ENCODE results near the gene SCAMP2. TPM values are rescaled to one million over a fixed set of nuclear protein-coding genes. Genes with fewer than 3 reads are reported as not detected.

SCAMP2 gene
- polyA plus RNA-seq, 1 donor from 2014 or later: 4.5 TPM

GRCh38 chr15:74808840-74809229 lies 64.3 kb downstream of the SCAMP2 start:
- Histone ChIP-seq H3K9me2 (ENCODE audit: insufficient read depth, low read length) (no peaks in the 10 kb centered on the region), H3K4me3 (ENCODE audit: low read length) (no peak overlapping the region), H3K79me2 (replicated peaks; ENCODE audit: insufficient read depth, low read length) (no peaks in the 10 kb centered on the region), H3K36me3 (ENCODE audit: insufficient read depth, low read length) (no peaks in the 10 kb centered on the region), H4K20me1 (ENCODE audit: insufficient read depth) (no peaks in the 10 kb centered on the region), H2AFZ (ENCODE audit: low read depth, low read length) (no peak overlapping the region), H3F3A (ENCODE audit: insufficient read depth, low read length, poor library complexity, severe bottlenecking) (no peaks in the 10 kb centered on the region), H3K27me3 (ENCODE audit: insufficient read depth, low read depth, low read length) (no peaks in the 10 kb centered on the region), H3K9me3 (ENCODE audit: low read length) (no peaks in the 10 kb centered on the region), H3K4me2 (ENCODE audit: low read length) (no peak overlapping the region), H3K27ac (ENCODE audit: low read length) (no peak overlapping the region), H3K9ac (ENCODE audit: low read length) (no peak overlapping the region)
- no peak for TF ChIP-seq TAF1 (IDR thresholded peaks at IDR 0.05; ENCODE audit: low read depth)
- TF ChIP-seq MXI1 (conservative IDR thresholded peaks at IDR 0.05; ENCODE audit: poor library complexity, severe bottlenecking): no peak
- no peak for TF ChIP-seq CTCF (IDR thresholded peaks at IDR 0.05; ENCODE audit: poor library complexity, severe bottlenecking)
- no peak for TF ChIP-seq REST (IDR thresholded peaks at IDR 0.05; ENCODE audit: borderline replicate concordance)
- no peak for TF ChIP-seq POLR2AphosphoS5 (IDR thresholded peaks at IDR 0.05)
- TF ChIP-seq RAD21 (conservative IDR thresholded peaks at IDR 0.05): no peak
- TF ChIP-seq SMC3 (conservative IDR thresholded peaks at IDR 0.05; ENCODE audit: poor library complexity): no peak
- TF ChIP-seq EZH2 (IDR thresholded peaks at IDR 0.05; ENCODE audit: borderline replicate concordance, insufficient read depth, low read length, poor library complexity, severe bottlenecking): no peak
- no peak for TF ChIP-seq EP300 (conservative IDR thresholded peaks at IDR 0.05; ENCODE audit: poor library complexity, severe bottlenecking)

GRCh38 chr15:74808078-74808839 lies 64.9 kb downstream of the SCAMP2 start:
- no peaks in the 10 kb centered on the region for H3K9me3 ChIP-seq (ENCODE audit: low read length)
- peaks cover under 1% of the 10 kb centered on the region for H3K36me3 ChIP-seq (ENCODE audit: insufficient read depth, low read length)
- H3K4me3 ChIP-seq (ENCODE audit: low read length): no peak overlapping the region
- H3K9ac ChIP-seq (ENCODE audit: low read length): no peak overlapping the region
- no peaks in the 10 kb centered on the region for H4K20me1 ChIP-seq (ENCODE audit: insufficient read depth)
- no peak overlapping the region for H2AFZ ChIP-seq (ENCODE audit: low read depth, low read length)
- no peak overlapping the region for H3K4me2 ChIP-seq (ENCODE audit: low read length)
- H3F3A ChIP-seq (ENCODE audit: insufficient read depth, low read length, poor library complexity, severe bottlenecking): no peaks in the 10 kb centered on the region
- H3K79me2 ChIP-seq (replicated peaks; ENCODE audit: insufficient read depth, low read length): no peaks in the 10 kb centered on the region
- TF ChIP-seq POLR2AphosphoS5 (IDR thresholded peaks at IDR 0.05) (no peak), EP300 (conservative IDR thresholded peaks at IDR 0.05; ENCODE audit: poor library complexity, severe bottlenecking) (no peak), CTCF (IDR thresholded peaks at IDR 0.05; ENCODE audit: poor library complexity, severe bottlenecking) (no peak), RAD21 (conservative IDR thresholded peaks at IDR 0.05) (no peak), REST (IDR thresholded peaks at IDR 0.05; ENCODE audit: borderline replicate concordance) (no peak), MXI1 (conservative IDR thresholded peaks at IDR 0.05; ENCODE audit: poor library complexity, severe bottlenecking) (no peak), TAF1 (IDR thresholded peaks at IDR 0.05; ENCODE audit: low read depth) (no peak), SMC3 (conservative IDR thresholded peaks at IDR 0.05; ENCODE audit: poor library complexity) (no peak), EZH2 (IDR thresholded peaks at IDR 0.05; ENCODE audit: borderline replicate concordance, insufficient read depth, low read length, poor library complexity, severe bottlenecking) (no peak)
- no peaks in the 10 kb centered on the region for H3K9me2 ChIP-seq (ENCODE audit: insufficient read depth, low read length)
- no peak overlapping the region for H3K27ac ChIP-seq (ENCODE audit: low read length)
- H3K27me3 ChIP-seq (ENCODE audit: insufficient read depth, low read depth, low read length): no peaks in the 10 kb centered on the region
